ENCODE measurements around the gene DYRK3. TPM values are rescaled to one million over a fixed set of nuclear protein-coding genes. Genes with fewer than 3 reads are reported as not detected.

DYRK3 gene
- total RNA-seq, 4 donors from 2014 or later: 0.67 to 3.3 (median 0.85) TPM; not detected in 1

DNA sequence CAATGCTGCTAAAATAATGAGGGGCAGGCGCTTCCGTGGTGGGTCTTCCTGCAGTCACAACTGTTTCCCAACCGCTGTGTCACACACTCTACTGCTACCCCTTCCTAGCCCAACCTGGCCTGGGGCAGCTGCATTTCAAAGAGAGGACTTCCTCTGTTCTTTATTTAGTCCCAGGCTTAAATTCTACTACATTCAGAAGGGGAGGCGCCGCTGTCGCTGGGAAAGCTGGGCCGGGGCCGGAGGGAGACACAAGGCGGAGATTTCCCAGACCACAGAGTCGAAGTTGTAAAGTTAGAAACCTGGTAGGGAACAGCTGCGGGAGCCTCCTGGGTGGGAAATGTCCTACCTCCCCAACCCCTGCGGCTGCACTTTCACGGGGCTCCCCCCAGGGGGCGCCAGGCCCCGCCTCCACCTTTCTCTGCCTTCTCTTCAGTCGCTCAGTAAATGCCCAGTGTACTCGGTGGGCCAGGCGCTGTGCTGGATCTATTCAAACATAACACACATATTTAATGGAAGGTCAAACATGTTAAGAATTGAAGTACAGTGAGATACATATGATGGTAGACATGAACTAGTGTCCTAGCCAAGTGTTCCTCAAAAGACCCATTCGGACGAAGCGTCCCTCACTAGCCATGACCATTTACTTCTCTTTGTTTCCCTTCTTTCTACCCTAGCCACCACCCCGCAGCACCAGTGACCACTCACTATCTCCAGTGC, 23.1 kb downstream of the DYRK3 start:
- Histone ChIP-seq H3K36me3 (no peaks in the 10 kb centered on the region), H3K4me3 (no peak overlapping the region), H3K4me1 (peaks cover 0 to 12% (median 1%) of the 10 kb centered on the region in 4 donors), H3K27me3 (no peaks in the 10 kb centered on the region), H3K9me3 (no peaks in the 10 kb centered on the region), H3K27ac (peak overlapping the region in 3 of 4 donors; percentile 25 to 70 (median 36))
- TF ChIP-seq, protein P1, sequence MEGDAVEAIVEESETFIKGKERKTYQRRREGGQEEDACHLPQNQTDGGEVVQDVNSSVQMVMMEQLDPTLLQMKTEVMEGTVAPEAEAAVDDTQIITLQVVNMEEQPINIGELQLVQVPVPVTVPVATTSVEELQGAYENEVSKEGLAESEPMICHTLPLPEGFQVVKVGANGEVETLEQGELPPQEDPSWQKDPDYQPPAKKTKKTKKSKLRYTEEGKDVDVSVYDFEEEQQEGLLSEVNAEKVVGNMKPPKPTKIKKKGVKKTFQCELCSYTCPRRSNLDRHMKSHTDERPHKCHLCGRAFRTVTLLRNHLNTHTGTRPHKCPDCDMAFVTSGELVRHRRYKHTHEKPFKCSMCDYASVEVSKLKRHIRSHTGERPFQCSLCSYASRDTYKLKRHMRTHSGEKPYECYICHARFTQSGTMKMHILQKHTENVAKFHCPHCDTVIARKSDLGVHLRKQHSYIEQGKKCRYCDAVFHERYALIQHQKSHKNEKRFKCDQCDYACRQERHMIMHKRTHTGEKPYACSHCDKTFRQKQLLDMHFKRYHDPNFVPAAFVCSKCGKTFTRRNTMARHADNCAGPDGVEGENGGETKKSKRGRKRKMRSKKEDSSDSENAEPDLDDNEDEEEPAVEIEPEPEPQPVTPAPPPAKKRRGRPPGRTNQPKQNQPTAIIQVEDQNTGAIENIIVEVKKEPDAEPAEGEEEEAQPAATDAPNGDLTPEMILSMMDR (IDR thresholded peaks at IDR 0.05): peak in 5 of 6 experiments; percentile 43 to 78 (median 55)
- TF ChIP-seq POLR2A (IDR thresholded peaks at IDR 0.05): no peak
- peak in 2 of 3 donors; percentile 47 to 62 for DNase-seq

DNA sequence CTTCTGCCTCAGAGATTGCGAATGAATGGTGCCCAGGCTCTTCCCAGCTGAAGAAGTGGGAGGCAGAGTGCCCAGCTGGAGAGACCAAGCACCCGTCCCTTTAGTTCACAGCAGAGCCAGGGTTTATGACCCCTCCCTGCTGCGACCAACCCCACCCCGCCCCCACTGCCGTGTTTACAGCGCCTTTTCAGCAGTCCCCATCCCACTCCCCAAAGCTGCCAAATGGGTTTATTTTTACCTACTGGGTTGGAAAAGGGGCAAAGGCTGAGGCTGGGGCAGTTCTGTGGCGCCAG, 23.6 kb downstream of the DYRK3 start:
- H3K27me3 ChIP-seq: no peaks in the 10 kb centered on the region
- H3K27ac ChIP-seq: peak overlapping the region in 2 of 4 donors; percentile 36 to 70
- no peaks in the 10 kb centered on the region for H3K36me3 ChIP-seq
- no peak for DNase-seq
- no peak overlapping the region for H3K4me3 ChIP-seq
- no peaks in the 10 kb centered on the region for H3K9me3 ChIP-seq
- H3K4me1 ChIP-seq: peaks cover 2 to 17% (median 4%) of the 10 kb centered on the region in 4 donors
- TF ChIP-seq, protein P1 (IDR thresholded peaks at IDR 0.05): no peak
- TF ChIP-seq POLR2A (IDR thresholded peaks at IDR 0.05): no peak

DNA sequence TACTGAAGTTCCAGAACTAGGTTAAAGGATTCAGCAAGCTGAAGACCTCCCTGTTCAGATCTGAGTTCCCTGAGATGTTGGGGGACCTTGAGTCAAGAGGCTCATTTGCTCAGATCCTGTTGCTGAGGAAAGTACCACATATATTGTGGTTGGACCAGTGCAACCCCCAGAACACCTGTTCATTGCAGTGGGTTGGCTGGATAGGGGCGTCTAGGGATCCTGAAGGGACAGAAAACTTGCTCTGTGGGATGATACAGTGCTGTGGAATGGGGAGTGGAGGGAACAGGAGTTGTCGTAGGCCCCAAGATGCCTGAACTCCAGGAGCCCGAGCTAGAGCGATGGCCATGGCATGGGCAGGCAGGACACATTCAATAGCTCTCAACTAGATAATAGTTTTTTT, 24.8 kb downstream of the DYRK3 start:
- Histone ChIP-seq H3K27ac (no peak overlapping the region), H3K27me3 (no peaks in the 10 kb centered on the region), H3K36me3 (no peaks in the 10 kb centered on the region), H3K4me1 (peaks cover 2 to 25% (median 8%) of the 10 kb centered on the region in 4 donors), H3K9me3 (no peaks in the 10 kb centered on the region), H3K4me3 (no peak overlapping the region)
- no peak for DNase-seq
- TF ChIP-seq, protein P1 (IDR thresholded peaks at IDR 0.05): no peak
- no peak for TF ChIP-seq POLR2A (IDR thresholded peaks at IDR 0.05)

DNA sequence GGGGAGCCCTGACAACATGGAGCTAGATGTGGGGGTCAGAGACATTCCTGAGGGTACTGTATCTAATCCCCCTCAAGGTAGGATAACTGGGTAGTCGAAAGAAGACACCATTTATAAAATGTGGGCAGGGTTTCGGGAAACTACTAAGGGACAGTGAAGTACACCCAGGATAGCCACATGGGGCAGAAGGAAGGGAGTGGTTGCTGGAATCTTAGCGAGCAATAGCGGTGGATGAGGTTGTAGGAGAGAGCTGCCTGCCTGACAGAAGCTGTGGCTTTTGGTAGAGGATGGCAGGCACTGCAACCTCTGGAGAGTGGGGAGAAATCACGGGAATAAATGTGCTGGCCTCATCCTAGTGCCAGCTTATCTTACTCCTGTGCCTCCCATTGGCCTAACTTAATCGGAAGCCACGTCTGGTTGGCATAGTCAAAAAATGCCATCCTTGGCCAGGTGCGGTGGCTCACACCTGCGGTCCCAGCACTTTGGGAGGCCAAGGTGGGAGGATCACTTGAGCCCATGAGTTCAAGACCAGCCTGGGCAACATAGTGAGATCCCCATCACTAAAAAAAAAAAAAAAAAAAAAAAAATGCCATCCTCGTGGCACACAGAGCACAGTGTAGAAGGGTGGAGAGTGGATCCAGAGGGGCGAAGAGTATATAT, 26.0 kb downstream of the DYRK3 start:
- TF ChIP-seq POLR2A (IDR thresholded peaks at IDR 0.05): no peak
- TF ChIP-seq, protein P1 (IDR thresholded peaks at IDR 0.05): no peak
- no peaks in the 10 kb centered on the region for H3K9me3 ChIP-seq
- peaks cover 2 to 25% (median 8%) of the 10 kb centered on the region in 4 donors for H3K4me1 ChIP-seq
- H3K27ac ChIP-seq: no peak overlapping the region
- H3K4me3 ChIP-seq: no peak overlapping the region
- H3K27me3 ChIP-seq: no peaks in the 10 kb centered on the region
- no peaks in the 10 kb centered on the region for H3K36me3 ChIP-seq
- DNase-seq: no peak

DNA sequence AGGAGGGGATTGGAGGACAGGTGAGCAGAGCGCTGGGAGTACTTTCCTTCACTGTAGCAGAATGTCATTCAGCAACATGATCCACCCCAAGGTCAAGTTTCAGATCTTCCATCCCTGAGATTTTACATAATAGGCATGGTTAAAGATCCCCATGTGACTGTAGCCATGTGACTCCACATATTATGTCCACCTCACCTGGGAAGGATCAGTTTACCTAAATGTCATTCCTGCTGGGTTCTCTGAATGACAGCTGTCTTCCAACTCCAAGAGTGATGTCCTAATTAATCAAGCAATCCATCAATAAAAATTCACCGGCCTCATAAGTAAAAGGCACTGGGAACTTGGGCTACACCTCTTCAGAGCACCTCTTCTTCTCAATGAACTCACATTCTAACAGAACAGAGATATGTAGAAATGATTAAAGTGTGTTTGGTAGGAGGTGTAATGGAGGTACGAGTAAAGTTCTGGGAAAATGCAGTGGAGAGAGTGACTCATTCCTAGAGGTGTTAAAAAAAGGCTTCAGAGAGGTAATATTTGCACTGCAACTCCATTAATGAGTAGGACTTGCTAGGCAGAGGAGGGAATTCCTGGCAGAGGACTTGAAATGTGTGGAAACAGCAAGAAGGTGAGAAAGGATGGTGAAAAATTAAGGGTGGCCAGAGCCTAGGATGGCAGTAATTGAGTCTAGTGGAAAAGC, 27.2 kb downstream of the DYRK3 start:
- Histone ChIP-seq H3K9me3 (no peaks in the 10 kb centered on the region), H3K4me1 (peaks cover 2 to 25% (median 8%) of the 10 kb centered on the region in 4 donors), H3K36me3 (no peaks in the 10 kb centered on the region), H3K27ac (no peak overlapping the region), H3K27me3 (no peaks in the 10 kb centered on the region), H3K4me3 (no peak overlapping the region)
- TF ChIP-seq POLR2A (IDR thresholded peaks at IDR 0.05): no peak
- TF ChIP-seq, protein P1 (IDR thresholded peaks at IDR 0.05): no peak
- no peak for DNase-seq
